Epithelial cell of esophagus (primary cell): ENCODE measurements around the gene POLR2C.

ENCODE experiments used
- DNase-seq: peaks from one replicate; pipeline ENCODE4 v3.0.0; 2010; ENCODE audit warnings: low read depth
- H3K4me3 ChIP-seq: 2 replicates; pipeline ENCODE4 v1.5.1; 2011; ENCODE audit warnings: mild to moderate bottlenecking, low read length, control low read depth
- CTCF ChIP-seq: IDR thresholded peaks from 2 replicates; pipeline ENCODE4 v1.5.1; 2011; ENCODE audit warnings: low read depth, mild to moderate bottlenecking, low read length, control low read depth, inconsistent platforms; ENCODE audit not compliant: insufficient read depth; ENCODE audit errors: missing control alignments

The POLR2C gene

GRCh38 chr16:57504001-57504400 is 41.5 kb downstream of the POLR2C start:
- no peak overlapping the region for H3K4me3 ChIP-seq
- no peak for DNase-seq
- TF ChIP-seq CTCF: no peak

GRCh38 chr16:57504491-57504890 is 42.0 kb downstream of the POLR2C start:
- H3K4me3 ChIP-seq: no peak overlapping the region
- no peak for TF ChIP-seq CTCF
- no peak for DNase-seq

GRCh38 chr16:57505169-57505568 is 42.7 kb downstream of the POLR2C start:
- DNase-seq: no peak
- no peak overlapping the region for H3K4me3 ChIP-seq

GRCh38 chr16:57507136-57508034 is 44.9 kb downstream of the POLR2C start:
- TF ChIP-seq CTCF: no peak
- H3K4me3 ChIP-seq: no peak overlapping the region
- DNase-seq: no peak

More at GRCh38 chr16:57505169-57505568, 42.7 kb downstream of the POLR2C start:
- no peak for TF ChIP-seq CTCF

- H3K4me3 ChIP-seq: no peak overlapping the region
- DNase-seq: no peak
- TF ChIP-seq CTCF: no peak
Observed at GRCh38 chr16:57508035-57508425, 45.6 kb downstream of the POLR2C start.

GRCh38 chr16:57509231-57509923 is 46.9 kb downstream of the POLR2C start:
- H3K4me3 ChIP-seq: no peak overlapping the region
- TF ChIP-seq CTCF: no peak
- DNase-seq: no peak
